ENCODE data around the gene BIVM. TPM values are rescaled to one million over a fixed set of nuclear protein-coding genes. Genes with fewer than 3 reads are reported as not detected.

The BIVM gene
- total and polyA plus RNA-seq, 2 of the 4 experiments (the other 2 are of a cell fraction): 7.2 to 12.2 TPM

- H3K14ac ChIP-seq (replicated peaks; ENCODE audit: low read depth, low read length): no peak overlapping the region
- CTCF ChIA-PET: no interaction called here
- DNase-seq: no peak
- intact Hi-C loops (cut with micrococcal nuclease) (no loop called here), dilution Hi-C loops (cut with HindIII; ENCODE audit: low sequenced_read_pairs, unreplicated experiment) (no loop called here), in situ Hi-C loops (cut with MboI; ENCODE audit: low sequenced_read_pairs) (no loop called here)
- no TSS peak for BruUV-seq (replicated peaks)
- H3K27ac ChIP-seq (ENCODE audit: insufficient read depth, low read length): no peak overlapping the region
- H3K23ac ChIP-seq (ENCODE audit: low read depth, low read length): peak overlapping the region; percentile 1; the same call in 1 of the 2 replicates
- peaks cover 12% of the 10 kb centered on the region for H3K36me3 ChIP-seq (ENCODE audit: control insufficient read depth, insufficient read depth, low read length)
- no peaks in the 10 kb centered on the region for H3K9me3 ChIP-seq (ENCODE audit: control insufficient read depth, insufficient read depth, low read length)
- H2BK15ac ChIP-seq (ENCODE audit: low read depth, low read length): no peak overlapping the region
- H3K56ac ChIP-seq (ENCODE audit: extremely low read depth, insufficient read depth, low read length): no peak overlapping the region
- H3K27me3 ChIP-seq (ENCODE audit: control insufficient read depth, insufficient read depth, low read length): no peaks in the 10 kb centered on the region
- H3K4me1 ChIP-seq (ENCODE audit: control insufficient read depth, insufficient read depth, low read length): peaks cover 2% of the 10 kb centered on the region; the same call in 1 of the 2 replicates
- peak; percentile 29 for ATAC-seq (ENCODE audit: low read depth)
- POLR2A ChIA-PET (ENCODE audit: unreplicated experiment): no interaction called here
- no peak overlapping the region for H2AK9ac ChIP-seq (replicated peaks; ENCODE audit: low read depth, low read length, poor library complexity)
- H3K4me2 ChIP-seq (ENCODE audit: low read depth, low read length): no peak overlapping the region
- H3K9ac ChIP-seq (ENCODE audit: low read depth, low read length): no peak overlapping the region
- H4K91ac ChIP-seq (ENCODE audit: insufficient read depth, low read depth, low read length): no peak overlapping the region
- H3K18ac ChIP-seq (ENCODE audit: low read depth, low read length): no peak overlapping the region
- H3K9me1 ChIP-seq (ENCODE audit: insufficient read depth, low read length): peaks cover 5% of the 10 kb centered on the region; the same call in 1 of the 2 replicates
- H4K20me1 ChIP-seq (ENCODE audit: insufficient read depth, low read length): no peaks in the 10 kb centered on the region
- TF ChIP-seq SMC3 (IDR thresholded peaks at IDR 0.05; ENCODE audit: low read depth, low read length) (no peak), MAFK (IDR thresholded peaks at IDR 0.05; ENCODE audit: low read depth, low read length) (no peak), CHD1 (IDR thresholded peaks at IDR 0.05; ENCODE audit: low read depth, low read length) (no peak), USF2 (IDR thresholded peaks at IDR 0.05; ENCODE audit: low read depth, low read length) (no peak), RAD21 (IDR thresholded peaks at IDR 0.05; ENCODE audit: low read length) (no peak), RCOR1 (IDR thresholded peaks at IDR 0.05; ENCODE audit: insufficient replicate concordance, low read length) (no peak), CTCF (conservative IDR thresholded peaks at IDR 0.05; ENCODE audit: low read depth, low read length) (no peak), BHLHE40 (IDR thresholded peaks at IDR 0.05; ENCODE audit: low read depth, low read length) (no peak), MAZ (IDR thresholded peaks at IDR 0.05; ENCODE audit: borderline replicate concordance, low read depth, low read length) (no peak), POLR2A (IDR thresholded peaks at IDR 0.05; ENCODE audit: low read depth, low read length) (no peak), CEBPB (IDR thresholded peaks at IDR 0.05; ENCODE audit: low read depth, low read length) (no peak)
- no peak overlapping the region for H2BK120ac ChIP-seq (ENCODE audit: low read depth, low read length)
- H2BK20ac ChIP-seq (ENCODE audit: low read depth, low read length): no peak overlapping the region
- H3K79me1 ChIP-seq (ENCODE audit: low read depth in 1 of 2, low read length in 2 of 2): peaks cover 17 to 28% of the 10 kb centered on the region in 2 experiments
- no peak overlapping the region for H2BK5ac ChIP-seq (ENCODE audit: low read depth, low read length, poor library complexity, severe bottlenecking)
- no peak overlapping the region for H2AFZ ChIP-seq (replicated peaks; ENCODE audit: low read length, poor library complexity)
- H4K8ac ChIP-seq (ENCODE audit: low read depth in 2 of 2, low read length in 2 of 2): no peak overlapping the region
- H4K5ac ChIP-seq (ENCODE audit: low read depth, low read length): no peak overlapping the region; the same call in 1 of the 2 replicates
- no peak overlapping the region for H3K4ac ChIP-seq (ENCODE audit: low read depth, low read length)
- H2AK5ac ChIP-seq (ENCODE audit: low read depth, low read length): no peak overlapping the region
- H3K4me3 ChIP-seq (ENCODE audit: insufficient read depth, low read depth, low read length): no peak overlapping the region
Observed at GRCh38 chr13:102817907-102818306, 19.0 kb downstream of the BIVM start.
